ENCODE data around the gene STAT5A. TPM values are rescaled to one million over a fixed set of nuclear protein-coding genes. Genes with fewer than 3 reads are reported as not detected.
A peak's percentile ranks its signal among the peaks of the same experiment; 100 is the strongest.

STAT5A gene
- total and polyA plus RNA-seq, 9 of the 15 experiments (the other 6 are each of a cell fraction or from before 2014, with no cell fraction given): 79.9 to 415 (median 196) TPM

GRCh38 chr17:42276609-42277341 is 11.5 kb upstream of the STAT5A start:
- Histone ChIP-seq H3K36me3 (ENCODE audit: control insufficient read depth, insufficient read depth, low read length) (peaks cover 29% of the 10 kb centered on the region), H3K79me2 (ENCODE audit: control insufficient read depth, insufficient read depth, low read length) (peaks cover 76% of the 10 kb centered on the region), H3K27ac (ENCODE audit: extremely low read depth, low read depth, low read length) (peak overlapping the region; percentile 93), H3K4me2 (ENCODE audit: insufficient read depth, low read length) (peak overlapping the region; percentile 79), H3K4me3 (peak overlapping the region; percentile 81), H2AFZ (ENCODE audit: low read depth, low read length) (peak overlapping the region; percentile 41; the same call in 1 of the 2 replicates), H3K9ac (ENCODE audit: insufficient read depth in 1 of 2, low read depth in 2 of 2, low read length in 2 of 2) (peak overlapping the region; percentile 92 to 95), H3K9me3 (replicated peaks; ENCODE audit: control insufficient read depth, insufficient read depth, low read depth, low read length) (no peaks in the 10 kb centered on the region), H3K27me3 (ENCODE audit: control insufficient read depth in 2 of 2, insufficient read depth in 2 of 2, low read length in 2 of 2) (no peaks in the 10 kb centered on the region), H3K9me1 (ENCODE audit: control insufficient read depth, insufficient read depth, low read length) (no peaks in the 10 kb centered on the region), H4K20me1 (replicated peaks; ENCODE audit: control insufficient read depth, insufficient read depth, low read length) (no peaks in the 10 kb centered on the region), H3K4me1 (replicated peaks in 1 of 2; ENCODE audit: control insufficient read depth in 2 of 2, insufficient read depth in 2 of 2, low read length in 2 of 2) (peaks cover 16 to 28% of the 10 kb centered on the region in 2 experiments; a peak in 4 of 5 replicates)
- ChIA-PET POLR2A (interaction anchor here (0.7 to 5.8 kb wide), 9 partner anchors 8 to 240 kb away, joined by 3 to 41 read pairs (median 4); partner anchors contain the start of genes STAT3 and STAT5A), CTCF (ENCODE audit: low intra/inter-chr PET ratio) (no interaction called here)
- in situ Hi-C loops (cut with MboI) (no loop called here), intact Hi-C loops (cut with micrococcal nuclease) (no loop called here)
- BruUV-seq (replicated peaks): TSS peak; percentile 71
- WGBS (ENCODE audit: insufficient coverage, low coverage, missing lambda C conversion rate): under 1% methylated on average over 42 of the region's 44 CpGs
- FAIRE-seq: peak; percentile 80
- DNase-seq (ENCODE audit: extremely low read depth in 1 of 4, low spot score in 3 of 4): peak; percentile 67 to 93 (median 75)
- ATAC-seq: peak; percentile 53
- TF ChIP-seq PKNOX1 (IDR thresholded peaks at IDR 0.05) (peak; percentile 74), ZNF280B (CRISPR knock-in tag; IDR thresholded peaks at IDR 0.05) (no peak), ZEB2 (IDR thresholded peaks at IDR 0.05) (peak; percentile 26; the same call in 1 of the 2 replicates), FOXK1 (CRISPR knock-in tag; IDR thresholded peaks at IDR 0.05; ENCODE audit: borderline replicate concordance) (no peak), RFX1 (IDR thresholded peaks at IDR 0.05) (peak; percentile 92), NFE2L1 (tag; IDR thresholded peaks at IDR 0.05; ENCODE audit: borderline replicate concordance, low read depth) (no peak), ESRRA (IDR thresholded peaks at IDR 0.05; ENCODE audit: borderline replicate concordance, low read depth) (peak; percentile 67), ZNF316 (IDR thresholded peaks at IDR 0.05) (peak; percentile 3; the same call in 1 of the 2 replicates), NFATC3 (IDR thresholded peaks at IDR 0.05) (0 out of 2 replicates have a peak, but pooled peaks have one; percentile 49), GABPB2 (CRISPR knock-in tag; conservative IDR thresholded peaks at IDR 0.05) (no peak), NR2F6 (CRISPR knock-in tag; IDR thresholded peaks at IDR 0.05) (no peak), NCOA1 (IDR thresholded peaks at IDR 0.05; ENCODE audit: low read depth) (0 out of 2 replicates have a peak, but pooled peaks have one; percentile 54), CEBPZ (IDR thresholded peaks at IDR 0.05; ENCODE audit: borderline replicate concordance, low read depth, low read length) (no peak), BRD9 (IDR thresholded peaks at IDR 0.05; ENCODE audit: low read depth, partially characterized antibody) (peak; percentile 77), NR0B1 (IDR thresholded peaks at IDR 0.05; ENCODE audit: partially characterized antibody) (no peak)

Data from K562 (cell line).